Kidney epithelial cell (primary cell): ENCODE results near the gene ICA1. TPM values are rescaled to one million over a fixed set of nuclear protein-coding genes. Genes with fewer than 3 reads are reported as not detected.

ENCODE experiments used
- DNase-seq: peaks from one replicate; pipeline ENCODE4 v3.0.0-alpha.2; 2010; ENCODE audit warnings: low read depth
- H3K27me3 ChIP-seq: 2 replicates; pipeline ENCODE4 v1.6.0; 2011; ENCODE audit warnings: low read length; ENCODE audit not compliant: control insufficient read depth, insufficient read depth
- H3K36me3 ChIP-seq: 2 replicates; pipeline ENCODE4 v1.5.1; 2011; ENCODE audit warnings: low read length; ENCODE audit not compliant: control insufficient read depth, insufficient read depth
- H3K4me3 ChIP-seq: 2 replicates; pipeline ENCODE4 v1.5.1; 2011; ENCODE audit warnings: low read depth, mild to moderate bottlenecking, control low read depth, low read length
- total RNA-seq: library from RNA; depleted of rRNA; stranded (reverse); fragments of >200 nt; gene quantifications from 2 replicates; pipeline ENCODE4 v1.2.3, GENCODE V29; 2015
- TF ChIP-seq, protein P1 (sequence below): IDR thresholded peaks from 2 replicates; pipeline ENCODE4 v1.5.1; 2011; ENCODE audit warnings: mild to moderate bottlenecking, moderate library complexity, low read length, control low read depth, inconsistent platforms; ENCODE audit not compliant: insufficient read depth, poor library complexity, severe bottlenecking

ICA1 gene
- total RNA-seq, 1 donor from 2014 or later = 20.7 TPM

GRCh38 chr7:8296362-8296659 is 34.3 kb upstream of the ICA1 start:
- no peaks in the 10 kb centered on the region for H3K36me3 ChIP-seq
- DNase-seq = no peak
- TF ChIP-seq, protein P1, sequence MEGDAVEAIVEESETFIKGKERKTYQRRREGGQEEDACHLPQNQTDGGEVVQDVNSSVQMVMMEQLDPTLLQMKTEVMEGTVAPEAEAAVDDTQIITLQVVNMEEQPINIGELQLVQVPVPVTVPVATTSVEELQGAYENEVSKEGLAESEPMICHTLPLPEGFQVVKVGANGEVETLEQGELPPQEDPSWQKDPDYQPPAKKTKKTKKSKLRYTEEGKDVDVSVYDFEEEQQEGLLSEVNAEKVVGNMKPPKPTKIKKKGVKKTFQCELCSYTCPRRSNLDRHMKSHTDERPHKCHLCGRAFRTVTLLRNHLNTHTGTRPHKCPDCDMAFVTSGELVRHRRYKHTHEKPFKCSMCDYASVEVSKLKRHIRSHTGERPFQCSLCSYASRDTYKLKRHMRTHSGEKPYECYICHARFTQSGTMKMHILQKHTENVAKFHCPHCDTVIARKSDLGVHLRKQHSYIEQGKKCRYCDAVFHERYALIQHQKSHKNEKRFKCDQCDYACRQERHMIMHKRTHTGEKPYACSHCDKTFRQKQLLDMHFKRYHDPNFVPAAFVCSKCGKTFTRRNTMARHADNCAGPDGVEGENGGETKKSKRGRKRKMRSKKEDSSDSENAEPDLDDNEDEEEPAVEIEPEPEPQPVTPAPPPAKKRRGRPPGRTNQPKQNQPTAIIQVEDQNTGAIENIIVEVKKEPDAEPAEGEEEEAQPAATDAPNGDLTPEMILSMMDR = no peak
- H3K27me3 ChIP-seq = no peaks in the 10 kb centered on the region
- no peak overlapping the region for H3K4me3 ChIP-seq

- Histone ChIP-seq H3K4me3 (no peak overlapping the region), H3K36me3 (no peaks in the 10 kb centered on the region), H3K27me3 (no peaks in the 10 kb centered on the region)
- TF ChIP-seq, protein P1 = peak; percentile 68
- DNase-seq = peak; percentile 54
Observed at GRCh38 chr7:8295638-8296361, 33.8 kb upstream of the ICA1 start.

DNA sequence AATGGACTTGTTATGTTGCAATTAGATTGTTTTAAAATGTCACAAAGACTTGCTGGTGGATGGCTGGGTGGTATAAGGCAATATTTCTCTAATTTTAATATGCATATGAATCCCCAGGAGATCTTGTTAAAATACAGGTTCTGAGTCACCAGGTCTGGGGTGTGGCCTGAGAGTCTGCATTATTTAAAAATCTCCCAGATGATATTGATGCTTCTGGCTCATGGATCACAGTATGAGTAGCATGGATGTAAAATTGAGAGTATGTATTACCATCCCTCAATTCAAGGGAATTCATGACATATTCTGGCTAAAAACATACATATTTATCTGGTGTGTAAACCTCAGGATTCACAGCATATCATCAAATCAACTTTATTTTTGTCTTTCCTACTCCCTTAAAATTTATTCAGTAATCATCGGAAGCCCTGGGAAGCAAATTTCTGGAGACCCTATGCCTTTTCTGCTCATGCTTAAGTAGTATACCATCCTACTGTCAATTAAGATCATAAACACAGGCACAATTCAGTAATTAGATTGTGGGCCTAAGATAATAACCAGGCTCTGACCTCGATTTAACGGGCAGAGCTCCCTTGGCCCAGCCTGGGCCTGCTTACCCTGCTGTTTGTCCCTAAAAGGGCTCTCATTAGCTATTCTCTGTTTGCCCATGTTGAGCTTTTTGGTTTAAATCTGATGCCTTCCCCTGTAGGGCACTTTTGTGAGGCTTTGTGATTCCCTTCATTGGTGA is 29.6 kb upstream of the ICA1 start:
- no peak for DNase-seq
- no peaks in the 10 kb centered on the region for H3K27me3 ChIP-seq
- no peaks in the 10 kb centered on the region for H3K36me3 ChIP-seq
- no peak overlapping the region for H3K4me3 ChIP-seq
- TF ChIP-seq, protein P1 = no peak

GRCh38 chr7:8290645-8291308 is 28.8 kb upstream of the ICA1 start:
- TF ChIP-seq, protein P1 = no peak
- Histone ChIP-seq H3K36me3 (no peaks in the 10 kb centered on the region), H3K4me3 (no peak overlapping the region), H3K27me3 (no peaks in the 10 kb centered on the region)
- no peak for DNase-seq

- Histone ChIP-seq H3K36me3 (no peaks in the 10 kb centered on the region), H3K27me3 (no peaks in the 10 kb centered on the region), H3K4me3 (no peak overlapping the region)
- DNase-seq = no peak
- TF ChIP-seq, protein P1 = no peak
Observed at GRCh38 chr7:8286118-8286517, 24.2 kb upstream of the ICA1 start.
